CD14-positive monocyte (primary cell): ENCODE data around the gene MEF2D. TPM values are rescaled to one million over a fixed set of nuclear protein-coding genes. Genes with fewer than 3 reads are reported as not detected.

ENCODE experiments used
- DNase-seq, 3 donors: peaks; one replicate each; pipeline ENCODE4 v3.0.0-alpha.2; 2011 to 2022
- H2AFZ ChIP-seq: 2 replicates; pipeline ENCODE4 v1.6.0; 2012; ENCODE audit warnings: mild to moderate bottlenecking, low read depth, low read length, inconsistent platforms; ENCODE audit not compliant: insufficient read depth, poor library complexity, severe bottlenecking
- H3K27ac ChIP-seq, 2 donors: 1 replicate in 1 of 2; 2 replicates in 1 of 2; pipeline ENCODE4 v1.5.1; 2012 to 2013; ENCODE audit warnings: low read length in 2 of 2, control low read depth in 1 of 2, inconsistent platforms in 1 of 2, low read depth in 1 of 2, mild to moderate bottlenecking in 1 of 2
- H3K27me3 ChIP-seq, 2 donors: one replicate each; pipeline versions ENCODE4 v1.6.0 to v1.6.1; 2011 to 2013; ENCODE audit warnings: low read length in 2 of 2; ENCODE audit not compliant: control insufficient read depth in 2 of 2, insufficient read depth in 2 of 2
- H3K36me3 ChIP-seq, 2 donors: replicated peaks in 1 of 2; 1 replicate in 1 of 2; 2 replicates in 1 of 2; pipeline versions ENCODE4 v1.5.1 to v1.6.1; 2012 to 2013; ENCODE audit warnings: low read length in 2 of 2, control low read depth in 1 of 2, inconsistent platforms in 1 of 2, mild to moderate bottlenecking in 1 of 2; ENCODE audit not compliant: insufficient read depth in 2 of 2, control insufficient read depth in 1 of 2
- H3K4me1 ChIP-seq, 2 donors: 1 replicate in 1 of 2; 2 replicates in 1 of 2; pipeline versions ENCODE4 v1.5.1 to v1.6.1; 2012 to 2013; ENCODE audit warnings: low read length in 2 of 2, control low read depth in 1 of 2, inconsistent platforms in 1 of 2, mild to moderate bottlenecking in 1 of 2, moderate library complexity in 1 of 2; ENCODE audit not compliant: insufficient read depth in 2 of 2, control insufficient read depth in 1 of 2
- H3K4me2 ChIP-seq: replicated peaks from 2 replicates; pipeline ENCODE3; 2012; ENCODE audit warnings: low read length, moderate library complexity, mild to moderate bottlenecking; ENCODE audit not compliant: poor library complexity, severe bottlenecking; ENCODE audit errors: extremely low read depth
- H3K4me3 ChIP-seq, 3 experiments: fragments of 200-600 bp in 1 of 3; sonication (generic) in 1 of 3; replicated peaks in 1 of 3; 1 replicate in 2 of 3; 2 replicates in 1 of 3; pipeline ENCODE4 v1.5.1; 2011 to 2013; ENCODE audit warnings: low read length in 3 of 3, mild to moderate bottlenecking in 3 of 3, control low read depth in 2 of 3, low read depth in 2 of 3, inconsistent platforms in 1 of 3, moderate library complexity in 1 of 3
- H3K79me2 ChIP-seq: 2 replicates; pipeline ENCODE4 v1.6.0; 2012; ENCODE audit warnings: mild to moderate bottlenecking, control low read depth, inconsistent platforms, low read length, moderate library complexity; ENCODE audit not compliant: insufficient read depth
- H3K9ac ChIP-seq: 2 replicates; pipeline ENCODE4 v1.6.0; 2017; ENCODE audit warnings: low read length, mild to moderate bottlenecking; ENCODE audit not compliant: insufficient read depth, poor library complexity, severe bottlenecking
- H3K9me3 ChIP-seq, 2 donors: replicated peaks in 1 of 2; 1 replicate in 1 of 2; 2 replicates in 1 of 2; pipeline versions ENCODE4 v1.5.1 to v1.6.1; 2012 to 2013; ENCODE audit warnings: low read length in 2 of 2, control low read depth in 1 of 2; ENCODE audit not compliant: control insufficient read depth in 1 of 2, insufficient read depth in 1 of 2
- H4K20me1 ChIP-seq: 2 replicates; pipeline ENCODE4 v1.6.0; 2012; ENCODE audit warnings: mild to moderate bottlenecking, low read length, control low read depth, moderate library complexity; ENCODE audit not compliant: insufficient read depth
- H3K27ac Mint-ChIP-seq, 7 donors: one replicate each; pipeline ENCODE4 v1.8.0; 2020; ENCODE audit warnings: mild to moderate bottlenecking in 7 of 7, mixed read lengths in 7 of 7, moderate library complexity in 6 of 7, inconsistent platforms in 2 of 7
- H3K27me3 Mint-ChIP-seq, 3 donors: one replicate each; pipeline ENCODE4 v1.8.0; 2021 to 2022; ENCODE audit warnings: low read depth in 3 of 3, mild to moderate bottlenecking in 3 of 3, mixed read lengths in 3 of 3, moderate library complexity in 3 of 3, inconsistent platforms in 1 of 3
- H3K36me3 Mint-ChIP-seq, 2 donors: one replicate each; pipeline ENCODE4 v1.8.0; 2020; ENCODE audit warnings: mixed read lengths in 2 of 2, inconsistent platforms in 1 of 2, mild to moderate bottlenecking in 1 of 2
- H3K4me1 Mint-ChIP-seq: one replicate; pipeline ENCODE4 v1.8.0; 2020; ENCODE audit warnings: mild to moderate bottlenecking, mixed read lengths
- H3K4me3 Mint-ChIP-seq, 2 donors: one replicate each; pipeline ENCODE4 v1.8.0; 2020; ENCODE audit warnings: mild to moderate bottlenecking in 2 of 2, mixed read lengths in 2 of 2, moderate library complexity in 1 of 2
- H3K9me3 Mint-ChIP-seq, 7 donors: one replicate each; pipeline ENCODE4 v1.8.0; 2020 to 2022; ENCODE audit warnings: mixed read lengths in 7 of 7, mild to moderate bottlenecking in 6 of 7, moderate library complexity in 6 of 7, inconsistent platforms in 2 of 7
- WGBS: methylation state at CpG from one replicate; pipeline ENCODE4 v1.1.5; 2013; ENCODE audit warnings: missing lambda C conversion rate; ENCODE audit not compliant: insufficient coverage; 5-methylcytosine and 5-hydroxymethylcytosine counted together
- intact Hi-C, 2 donors: fragments of 100-400 bp; cut with micrococcal nuclease; formaldehyde crosslinking; loops; one replicate each; pipeline versions ENCODE4 v1.15.0 to v1.15.1; 2023
- polyA plus RNA-seq, 3 donors: library from polyadenylated mRNA; depleted of rRNA in 1 of 3; unstranded in 2 of 3; stranded (reverse) in 1 of 3; fragments of 300-500 nt in 2 of 3; fragments of >200 nt in 1 of 3; fragmentation: Illumina TruSeq in 2 of 3; gene quantifications; 1 replicate in 2 of 3; 2 replicates in 1 of 3; pipeline ENCODE4 v1.2.3, GENCODE V29; 2012 to 2021
- TF ChIP-seq, protein P1 (sequence below): fragments of 200-600 bp; IDR thresholded peaks from one replicate; pipeline ENCODE4 v1.8.0; 2022; ENCODE audit warnings: antibody characterized with exemption, mild to moderate bottlenecking

MEF2D gene
- polyA plus RNA-seq, 3 donors, result 4.5 to 66.4 (median 8.0) TPM

DNA sequence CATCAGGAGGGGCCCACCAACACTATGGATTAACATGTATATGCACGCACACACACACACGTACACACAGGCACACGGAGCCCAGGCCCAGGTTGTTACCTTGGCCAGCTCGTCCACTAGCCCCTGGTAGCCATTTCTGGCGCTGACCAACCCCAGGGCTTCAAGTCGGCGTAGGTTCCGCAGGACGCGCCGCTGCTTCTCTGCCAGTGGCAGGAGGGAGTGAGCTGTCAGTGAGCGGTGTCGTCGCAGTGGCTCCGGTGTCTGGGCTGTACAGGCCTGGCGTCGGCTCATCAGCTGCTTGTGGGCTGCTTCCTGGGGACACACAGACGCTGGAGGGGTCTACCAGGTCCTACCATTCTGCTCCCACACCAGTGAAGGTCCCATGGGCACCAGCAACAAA lies 29.4 kb upstream of the MEF2D start:
- TF ChIP-seq, protein P1, sequence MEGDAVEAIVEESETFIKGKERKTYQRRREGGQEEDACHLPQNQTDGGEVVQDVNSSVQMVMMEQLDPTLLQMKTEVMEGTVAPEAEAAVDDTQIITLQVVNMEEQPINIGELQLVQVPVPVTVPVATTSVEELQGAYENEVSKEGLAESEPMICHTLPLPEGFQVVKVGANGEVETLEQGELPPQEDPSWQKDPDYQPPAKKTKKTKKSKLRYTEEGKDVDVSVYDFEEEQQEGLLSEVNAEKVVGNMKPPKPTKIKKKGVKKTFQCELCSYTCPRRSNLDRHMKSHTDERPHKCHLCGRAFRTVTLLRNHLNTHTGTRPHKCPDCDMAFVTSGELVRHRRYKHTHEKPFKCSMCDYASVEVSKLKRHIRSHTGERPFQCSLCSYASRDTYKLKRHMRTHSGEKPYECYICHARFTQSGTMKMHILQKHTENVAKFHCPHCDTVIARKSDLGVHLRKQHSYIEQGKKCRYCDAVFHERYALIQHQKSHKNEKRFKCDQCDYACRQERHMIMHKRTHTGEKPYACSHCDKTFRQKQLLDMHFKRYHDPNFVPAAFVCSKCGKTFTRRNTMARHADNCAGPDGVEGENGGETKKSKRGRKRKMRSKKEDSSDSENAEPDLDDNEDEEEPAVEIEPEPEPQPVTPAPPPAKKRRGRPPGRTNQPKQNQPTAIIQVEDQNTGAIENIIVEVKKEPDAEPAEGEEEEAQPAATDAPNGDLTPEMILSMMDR, result no peak
- Histone ChIP-seq H3K9ac (no peak overlapping the region), H3K9me3 (no peaks in the 10 kb centered on the region), H3K4me3 (no peak overlapping the region), H4K20me1 (no peaks in the 10 kb centered on the region), H3K27ac (no peak overlapping the region), H2AFZ (no peak overlapping the region), H3K4me2 (no peak overlapping the region), H3K4me1 (peaks cover 25 to 36% of the 10 kb centered on the region in 2 donors), H3K79me2 (peaks cover 4% of the 10 kb centered on the region), H3K36me3 (peaks cover 32 to 54% of the 10 kb centered on the region in 2 donors), H3K27me3 (no peaks in the 10 kb centered on the region)
- H3K36me3 Mint-ChIP-seq, result peaks cover 46 to 72% of the 10 kb centered on the region in 2 donors
- no peaks in the 10 kb centered on the region for H3K9me3 Mint-ChIP-seq
- no peak overlapping the region for H3K27ac Mint-ChIP-seq
- DNase-seq, result no peak
- WGBS, result 97% methylated on average over 16 of the region's 18 CpGs
- H3K4me1 Mint-ChIP-seq, result peaks cover 33% of the 10 kb centered on the region
- no peak overlapping the region for H3K4me3 Mint-ChIP-seq
- intact Hi-C loops, result no loop called here
- H3K27me3 Mint-ChIP-seq, result peaks cover 0 to 3% (median 0%) of the 10 kb centered on the region in 3 donors

DNA sequence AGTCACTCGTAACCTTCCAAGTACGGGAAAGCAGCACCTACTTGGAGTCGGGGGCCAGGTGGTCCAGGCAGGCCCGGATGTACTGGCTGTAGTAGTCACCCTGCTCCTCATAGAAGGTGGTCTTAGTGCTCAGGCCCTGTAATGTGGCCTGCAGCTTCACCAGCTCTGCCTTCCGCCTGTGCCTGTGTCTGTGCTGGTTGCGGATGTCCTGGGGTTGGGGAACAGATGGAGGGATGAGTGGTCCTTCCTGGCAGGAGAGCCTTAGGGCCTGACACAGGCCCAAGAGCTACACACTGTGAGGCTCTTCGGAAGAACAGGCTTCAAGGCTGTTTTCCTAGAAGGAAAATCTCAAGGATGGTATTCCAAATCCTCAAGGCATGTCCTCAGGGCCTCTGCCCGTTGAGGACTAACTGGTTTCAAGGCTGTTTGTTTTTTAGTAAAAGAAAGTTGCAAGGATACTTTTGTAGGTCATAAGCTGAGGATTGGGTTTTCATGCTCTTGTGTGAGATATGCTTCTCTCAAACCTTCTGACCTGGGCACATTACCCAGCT lies 28.4 kb upstream of the MEF2D start:
- H3K36me3 ChIP-seq, result peaks cover 22 to 43% of the 10 kb centered on the region in 2 donors
- peak overlapping the region in 1 of 7 donors; percentile 11 for H3K27ac Mint-ChIP-seq
- no peak for DNase-seq

More for the DNA sequence above, 28.4 kb upstream of the MEF2D start:
- Histone ChIP-seq H2AFZ (no peak overlapping the region), H3K9ac (no peak overlapping the region), H3K4me3 (no peak overlapping the region), H3K9me3 (no peaks in the 10 kb centered on the region), H3K27me3 (no peaks in the 10 kb centered on the region), H4K20me1 (no peaks in the 10 kb centered on the region), H3K4me1 (peaks cover 35 to 47% of the 10 kb centered on the region in 2 donors), H3K4me2 (no peak overlapping the region), H3K79me2 (peaks cover 4% of the 10 kb centered on the region), H3K27ac (no peak overlapping the region)
- H3K27me3 Mint-ChIP-seq, result peaks cover 0 to 3% (median 0%) of the 10 kb centered on the region in 3 donors
- WGBS, result 100% methylated on average over 7 of the region's 8 CpGs
- no peak overlapping the region for H3K4me3 Mint-ChIP-seq
- H3K9me3 Mint-ChIP-seq, result no peaks in the 10 kb centered on the region
- TF ChIP-seq, protein P1, result no peak
- H3K36me3 Mint-ChIP-seq, result peaks cover 40 to 61% of the 10 kb centered on the region in 2 donors
- peaks cover 44% of the 10 kb centered on the region for H3K4me1 Mint-ChIP-seq
- intact Hi-C loops, result loop anchor here (5.0 kb wide), 3 partner anchors 37 to 42 kb away; no protein-coding TSS in a partner anchor
